ENCODE data around the gene DCUN1D2. TPM values are rescaled to one million over a fixed set of nuclear protein-coding genes. Genes with fewer than 3 reads are reported as not detected.

Gene DCUN1D2
- total RNA-seq, 4 donors from 2014 or later, result 8.7 to 51.7 (median 18.3) TPM

DNA sequence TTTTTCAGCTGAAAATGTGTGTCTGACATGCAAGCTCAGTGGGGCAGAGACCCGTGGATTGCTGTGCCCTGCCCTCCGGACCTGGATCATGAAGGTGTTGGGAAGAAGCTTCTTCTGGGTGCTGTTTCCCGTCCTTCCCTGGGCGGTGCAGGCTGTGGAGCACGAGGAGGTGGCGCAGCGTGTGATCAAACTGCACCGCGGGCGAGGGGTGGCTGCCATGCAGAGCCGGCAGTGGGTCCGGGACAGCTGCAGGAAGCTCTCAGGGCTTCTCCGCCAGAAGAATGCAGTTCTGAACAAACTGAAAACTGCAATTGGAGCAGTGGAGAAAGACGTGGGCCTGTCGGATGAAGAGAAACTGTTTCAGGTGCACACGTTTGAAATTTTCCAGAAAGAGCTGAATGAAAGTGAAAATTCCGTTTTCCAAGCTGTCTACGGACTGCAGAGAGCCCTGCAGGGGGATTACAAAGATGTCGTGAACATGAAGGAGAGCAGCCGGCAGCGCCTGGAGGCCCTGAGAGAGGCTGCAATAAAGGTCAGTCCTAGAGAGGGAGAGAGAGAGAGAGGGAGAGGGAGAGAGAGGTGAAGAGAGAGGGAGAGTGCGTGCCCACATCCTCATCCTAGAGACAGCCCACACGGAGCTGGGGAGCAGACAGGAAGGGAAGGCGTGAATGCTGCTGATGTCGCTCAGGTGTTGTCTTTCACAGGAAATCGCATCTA is 5.1 kb upstream of the DCUN1D2 start:
- Histone ChIP-seq H3K27ac (no peak overlapping the region), H3K9me3 (no peaks in the 10 kb centered on the region), H3K36me3 (peaks cover 50% of the 10 kb centered on the region), H3K27me3 (no peaks in the 10 kb centered on the region), H3K4me1 (peaks cover 38% of the 10 kb centered on the region), H3K4me3 (no peak overlapping the region)
- 77% methylated on average over 26 of the region's 26 CpGs for WGBS
- no peak for TF ChIP-seq EP300 (IDR thresholded peaks at IDR 0.05)
- TF ChIP-seq POLR2A (IDR thresholded peaks at IDR 0.05), result no peak
- TF ChIP-seq POLR2AphosphoS5 (IDR thresholded peaks at IDR 0.05), result no peak
- DNase-seq (ENCODE audit: low spot score in 2 of 2), result no peak

DNA sequence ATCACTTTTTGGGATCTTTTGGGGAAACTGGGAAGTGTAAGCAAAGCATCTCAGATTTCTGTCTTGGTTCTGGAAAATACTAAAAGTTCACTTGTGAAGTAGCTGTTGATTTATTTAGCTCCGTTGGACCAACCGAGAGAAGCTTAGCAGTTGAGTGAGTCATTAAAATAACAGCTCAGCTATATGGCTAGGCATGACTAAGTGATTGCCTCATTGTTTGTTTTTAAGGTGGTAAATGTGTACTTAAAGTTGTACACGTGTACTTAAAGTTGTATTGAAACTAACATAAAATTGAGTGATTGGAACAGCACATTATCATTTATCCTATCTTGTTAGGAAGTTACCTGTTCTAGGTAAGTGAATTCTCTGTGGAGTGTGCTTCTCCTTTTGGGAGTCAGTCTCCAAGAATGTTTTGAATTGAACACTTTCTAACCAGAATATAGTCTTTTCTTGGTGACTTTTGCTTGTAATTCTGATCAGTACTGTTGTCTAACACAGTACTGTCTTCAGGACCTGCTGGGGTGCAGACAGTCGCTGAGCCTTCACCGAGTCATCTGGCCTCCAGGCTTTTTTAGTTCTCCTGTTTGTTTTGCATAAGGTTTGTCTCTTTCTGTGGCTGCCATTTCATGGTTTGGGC is 2.9 kb upstream of the DCUN1D2 start:
- no peaks in the 10 kb centered on the region for H3K27me3 ChIP-seq
- H3K36me3 ChIP-seq, result peaks cover 28% of the 10 kb centered on the region
- H3K27ac ChIP-seq, result peak overlapping the region; percentile 52
- DNase-seq (ENCODE audit: low spot score in 2 of 2), result no peak
- 15% methylated on average over 5 of the region's 5 CpGs for WGBS
- TF ChIP-seq POLR2AphosphoS5 (IDR thresholded peaks at IDR 0.05), result no peak
- no peak for TF ChIP-seq POLR2A (IDR thresholded peaks at IDR 0.05)
- TF ChIP-seq EP300 (IDR thresholded peaks at IDR 0.05), result no peak
- TF ChIP-seq, protein P1, sequence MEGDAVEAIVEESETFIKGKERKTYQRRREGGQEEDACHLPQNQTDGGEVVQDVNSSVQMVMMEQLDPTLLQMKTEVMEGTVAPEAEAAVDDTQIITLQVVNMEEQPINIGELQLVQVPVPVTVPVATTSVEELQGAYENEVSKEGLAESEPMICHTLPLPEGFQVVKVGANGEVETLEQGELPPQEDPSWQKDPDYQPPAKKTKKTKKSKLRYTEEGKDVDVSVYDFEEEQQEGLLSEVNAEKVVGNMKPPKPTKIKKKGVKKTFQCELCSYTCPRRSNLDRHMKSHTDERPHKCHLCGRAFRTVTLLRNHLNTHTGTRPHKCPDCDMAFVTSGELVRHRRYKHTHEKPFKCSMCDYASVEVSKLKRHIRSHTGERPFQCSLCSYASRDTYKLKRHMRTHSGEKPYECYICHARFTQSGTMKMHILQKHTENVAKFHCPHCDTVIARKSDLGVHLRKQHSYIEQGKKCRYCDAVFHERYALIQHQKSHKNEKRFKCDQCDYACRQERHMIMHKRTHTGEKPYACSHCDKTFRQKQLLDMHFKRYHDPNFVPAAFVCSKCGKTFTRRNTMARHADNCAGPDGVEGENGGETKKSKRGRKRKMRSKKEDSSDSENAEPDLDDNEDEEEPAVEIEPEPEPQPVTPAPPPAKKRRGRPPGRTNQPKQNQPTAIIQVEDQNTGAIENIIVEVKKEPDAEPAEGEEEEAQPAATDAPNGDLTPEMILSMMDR (IDR thresholded peaks at IDR 0.05), result no peak
- H3K4me3 ChIP-seq, result no peak overlapping the region
- no peaks in the 10 kb centered on the region for H3K9me3 ChIP-seq
- H3K4me1 ChIP-seq, result peaks cover 55% of the 10 kb centered on the region

DNA sequence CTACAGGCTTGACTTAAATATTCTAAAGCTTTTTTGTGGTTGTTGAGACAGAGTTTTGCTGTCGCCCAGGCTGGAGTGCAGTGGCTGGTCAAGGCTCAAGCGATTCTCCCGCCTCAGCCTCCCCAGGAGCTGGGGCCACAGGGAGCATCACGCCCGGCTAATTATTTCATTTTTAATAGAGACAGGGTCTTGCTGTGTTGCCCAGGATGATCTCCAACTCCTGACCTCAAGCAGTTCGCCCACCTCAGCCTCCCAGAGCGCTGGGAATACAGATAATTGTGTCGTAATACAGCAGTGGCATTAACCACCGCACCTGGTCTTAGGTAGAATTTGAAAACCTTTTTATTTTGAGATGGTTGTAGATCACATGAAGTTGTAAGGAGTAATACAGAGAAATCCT is 1.5 kb upstream of the DCUN1D2 start:
- TF ChIP-seq EP300 (IDR thresholded peaks at IDR 0.05), result no peak
- peaks cover 59% of the 10 kb centered on the region for H3K4me1 ChIP-seq
- no peak overlapping the region for H3K27ac ChIP-seq

DNA sequence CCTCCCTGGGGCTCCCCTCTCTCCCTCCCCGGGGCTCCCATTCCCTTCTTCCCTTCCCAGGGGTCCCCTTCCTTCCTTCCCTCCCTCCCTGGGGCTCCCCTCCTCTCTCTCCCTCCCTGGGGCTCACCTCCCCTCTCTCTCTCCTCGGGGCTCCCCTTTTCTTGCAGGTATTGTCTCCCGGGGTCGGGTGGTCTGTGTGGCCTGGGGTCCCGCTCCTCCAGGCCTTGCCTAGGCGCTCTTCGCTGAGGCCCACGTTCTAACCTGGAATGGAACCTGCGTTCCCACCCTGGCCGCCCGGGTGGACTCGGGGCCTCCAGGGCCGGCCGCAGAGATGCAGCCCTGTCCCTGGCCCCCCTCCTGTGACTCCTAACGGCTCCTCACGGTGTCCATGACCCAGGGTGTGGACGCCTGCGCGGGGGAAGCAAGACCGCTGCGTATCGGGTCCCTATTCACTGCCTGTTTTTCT is 940 bp upstream of the DCUN1D2 start:
- 7% methylated on average over 22 of the region's 22 CpGs for WGBS
- TF ChIP-seq POLR2A (IDR thresholded peaks at IDR 0.05) (no peak), EP300 (IDR thresholded peaks at IDR 0.05) (no peak), POLR2AphosphoS5 (IDR thresholded peaks at IDR 0.05) (no peak)
- TF ChIP-seq, protein P1 (IDR thresholded peaks at IDR 0.05), result no peak
- H3K27me3 ChIP-seq, result no peaks in the 10 kb centered on the region
- peak overlapping the region; percentile 98 for H3K4me3 ChIP-seq
- no peak for DNase-seq (ENCODE audit: low spot score in 2 of 2)
- H3K36me3 ChIP-seq, result peaks cover 8% of the 10 kb centered on the region
- H3K27ac ChIP-seq, result peak overlapping the region; percentile 90
- peaks cover 59% of the 10 kb centered on the region for H3K4me1 ChIP-seq
- H3K9me3 ChIP-seq, result no peaks in the 10 kb centered on the region

More for the DNA sequence above, 1.5 kb upstream of the DCUN1D2 start:
- DNase-seq (ENCODE audit: low spot score in 2 of 2), result no peak
- Histone ChIP-seq H3K4me3 (peak overlapping the region; percentile 98), H3K36me3 (peaks cover 14% of the 10 kb centered on the region), H3K9me3 (no peaks in the 10 kb centered on the region), H3K27me3 (no peaks in the 10 kb centered on the region)
- 69% methylated on average over 9 of the region's 9 CpGs for WGBS

DNA sequence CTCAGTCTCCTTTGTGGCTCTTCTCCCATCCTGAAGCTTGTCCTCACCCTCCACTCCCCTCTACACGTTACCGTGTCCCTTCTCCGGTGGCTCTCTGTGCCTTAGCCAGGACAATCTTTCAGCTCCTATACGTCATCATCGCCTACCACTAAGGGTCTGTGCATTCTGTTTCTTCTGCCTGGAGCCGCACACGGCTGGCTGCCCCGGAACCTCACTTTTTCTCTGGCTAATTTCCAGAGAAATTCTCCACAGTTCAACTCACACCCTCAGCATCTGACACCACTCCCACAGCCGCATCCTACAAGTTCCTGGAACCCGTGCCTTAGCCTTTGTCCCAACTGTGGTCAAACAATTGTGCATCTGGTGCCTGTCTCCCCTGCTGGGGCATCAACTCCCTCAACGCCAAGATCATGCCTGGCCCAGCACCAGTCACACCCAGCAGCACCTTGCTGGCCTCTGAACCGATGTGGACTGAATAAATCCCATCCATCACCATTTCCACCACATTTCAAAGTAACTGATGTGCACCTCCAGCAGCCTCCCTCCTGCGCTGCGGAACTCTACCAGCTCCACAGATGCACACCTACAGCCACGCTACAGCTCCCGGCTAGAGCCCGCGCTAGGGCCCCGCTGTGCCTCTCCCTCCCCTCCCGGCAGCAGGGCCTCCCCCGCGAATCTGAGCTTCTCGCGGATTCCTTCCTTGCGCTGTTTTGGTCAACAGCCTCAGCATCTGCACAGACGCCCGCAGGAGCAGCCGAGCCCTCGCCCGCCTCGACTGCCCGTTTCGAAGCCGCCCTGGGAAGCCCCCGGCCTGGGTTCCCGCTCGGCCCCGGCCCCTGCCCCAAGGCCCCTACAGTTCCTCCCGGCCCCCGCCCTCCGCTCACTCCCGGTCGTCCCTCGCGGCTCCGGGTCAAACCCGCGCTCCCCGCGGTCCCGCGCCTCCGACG is 689 bp downstream of the DCUN1D2 start:
- H3K36me3 ChIP-seq, result no peaks in the 10 kb centered on the region
- no peaks in the 10 kb centered on the region for H3K27me3 ChIP-seq
- no peaks in the 10 kb centered on the region for H3K9me3 ChIP-seq
- TF ChIP-seq POLR2A (IDR thresholded peaks at IDR 0.05), result no peak
- no peak for TF ChIP-seq EP300 (IDR thresholded peaks at IDR 0.05)
- TF ChIP-seq, protein P1 (IDR thresholded peaks at IDR 0.05), result no peak
- no peak for TF ChIP-seq POLR2AphosphoS5 (IDR thresholded peaks at IDR 0.05)
- 5% methylated on average over 25 of the region's 54 CpGs for WGBS
- peaks cover 60% of the 10 kb centered on the region for H3K4me1 ChIP-seq
- peak in 1 of 2 donors; percentile 79 for DNase-seq (ENCODE audit: low spot score in 2 of 2)
- peak overlapping the region; percentile 90 for H3K27ac ChIP-seq
- peak overlapping the region; percentile 98 for H3K4me3 ChIP-seq
